Activated naive CD4-positive, alpha-beta T cell treated with anti-CD3 and anti-CD28 coated beads, Interleukin-2, amount 50 U/mL, for 24 hours (primary cell): ENCODE data around the gene SRRM4.

Source experiments
- H3K27ac Mint-ChIP-seq: one replicate; pipeline ENCODE4 v1.8.0; 2021; ENCODE audit warnings: mild to moderate bottlenecking, mixed read lengths
- H3K27me3 Mint-ChIP-seq: one replicate; pipeline ENCODE4 v1.8.0; 2021; ENCODE audit warnings: mixed read lengths
- H3K36me3 Mint-ChIP-seq: one replicate; pipeline ENCODE4 v1.8.0; 2021; ENCODE audit warnings: mixed read lengths
- H3K4me1 Mint-ChIP-seq: one replicate; pipeline ENCODE4 v1.8.0; 2021; ENCODE audit warnings: mixed read lengths
- H3K4me3 Mint-ChIP-seq: one replicate; pipeline ENCODE4 v1.8.0; 2021; ENCODE audit warnings: mild to moderate bottlenecking, mixed read lengths
- H3K9me3 Mint-ChIP-seq: one replicate; pipeline ENCODE4 v1.8.0; 2021; ENCODE audit warnings: mixed read lengths

SRRM4 gene

DNA sequence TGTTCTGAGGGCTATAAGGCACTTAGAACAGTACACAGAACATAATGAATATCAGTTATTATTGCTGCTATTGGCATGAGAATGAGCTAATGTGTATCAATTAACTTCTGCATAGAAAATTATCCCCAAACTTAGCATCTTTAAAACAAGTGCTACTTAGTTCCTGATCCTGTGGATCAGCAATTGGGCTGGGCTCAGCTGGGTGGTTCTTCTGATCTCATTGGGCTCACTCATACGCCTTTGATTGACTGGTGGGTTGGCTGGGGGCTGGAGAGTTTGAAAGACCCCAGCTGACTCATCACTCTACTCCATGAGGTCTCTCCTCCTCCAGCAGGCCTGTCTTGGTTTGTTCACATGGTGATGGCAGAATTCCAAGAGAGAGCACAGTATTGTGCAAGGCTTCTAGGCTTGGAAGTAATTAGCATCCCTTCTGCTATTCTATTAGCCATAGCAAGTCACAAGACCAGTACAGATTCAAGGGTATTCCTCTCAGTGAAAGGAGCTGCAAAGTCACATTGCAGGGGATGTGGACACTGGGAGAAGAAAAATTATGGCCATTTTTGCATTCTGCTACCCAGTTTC, 170.2 kb downstream of the SRRM4 start:
- peaks cover 12% of the 10 kb centered on the region for H3K27me3 Mint-ChIP-seq

DNA sequence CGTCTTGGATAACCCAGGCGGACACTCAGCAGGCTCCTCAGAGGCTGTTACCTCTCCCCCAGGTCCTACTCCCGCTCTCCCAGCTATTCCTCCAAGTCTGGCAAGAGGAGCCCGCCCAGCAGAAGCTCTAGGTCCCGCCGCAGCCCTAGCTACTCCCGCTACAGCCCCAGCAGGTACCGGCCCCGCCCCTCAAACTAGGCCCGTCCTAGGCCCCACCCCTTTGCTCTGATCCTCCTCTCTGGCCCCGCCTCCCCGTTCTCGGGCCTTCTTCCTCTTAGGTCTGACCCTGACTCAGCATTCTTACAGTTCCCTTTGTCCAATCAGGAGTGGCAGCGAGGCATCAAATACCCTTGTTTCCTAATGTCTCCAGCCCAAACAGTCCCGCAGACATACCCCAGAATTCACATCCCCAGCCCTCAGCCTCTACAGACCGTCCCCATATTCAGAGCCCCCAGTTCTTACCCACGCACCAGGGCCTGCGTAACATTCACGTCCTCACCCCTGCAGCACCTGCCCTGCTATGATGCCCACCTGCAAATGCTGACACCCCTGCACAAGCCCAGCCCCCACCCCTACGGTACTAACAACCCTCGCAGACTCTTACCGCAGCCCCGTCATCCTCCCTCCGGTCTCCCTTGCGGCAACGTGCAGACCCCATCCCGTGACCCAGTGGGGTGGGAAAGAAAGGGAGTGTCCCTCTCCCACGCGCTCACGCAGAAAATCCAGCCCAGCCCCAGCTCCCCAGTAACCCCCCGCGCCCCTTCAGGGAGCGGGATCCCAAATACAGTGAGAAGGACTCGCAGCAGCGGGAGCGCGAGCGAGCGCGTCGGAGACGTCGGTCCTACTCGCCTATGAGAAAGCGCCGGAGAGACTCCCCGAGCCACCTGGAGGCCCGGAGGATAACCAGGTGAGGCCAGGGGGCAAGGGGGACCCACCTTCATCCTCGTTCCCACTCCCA, 172.4 kb downstream of the SRRM4 start:
- Mint-ChIP-seq H3K4me3 (no peak overlapping the region), H3K4me1 (no peaks in the 10 kb centered on the region), H3K27me3 (peaks cover 14% of the 10 kb centered on the region), H3K27ac (no peak overlapping the region), H3K9me3 (peaks cover 3% of the 10 kb centered on the region), H3K36me3 (peaks cover 4% of the 10 kb centered on the region)

More for the DNA sequence above, 170.2 kb downstream of the SRRM4 start:
- no peaks in the 10 kb centered on the region for H3K4me1 Mint-ChIP-seq
- peaks cover 3% of the 10 kb centered on the region for H3K9me3 Mint-ChIP-seq
- H3K36me3 Mint-ChIP-seq, result peaks cover 4% of the 10 kb centered on the region
- H3K27ac Mint-ChIP-seq, result no peak overlapping the region
- H3K4me3 Mint-ChIP-seq, result no peak overlapping the region

- peaks cover 4% of the 10 kb centered on the region for H3K36me3 Mint-ChIP-seq
- peaks cover 14% of the 10 kb centered on the region for H3K27me3 Mint-ChIP-seq
- H3K27ac Mint-ChIP-seq, result no peak overlapping the region
- H3K4me1 Mint-ChIP-seq, result no peaks in the 10 kb centered on the region
- no peak overlapping the region for H3K4me3 Mint-ChIP-seq
- peaks cover 3% of the 10 kb centered on the region for H3K9me3 Mint-ChIP-seq
Measured at GRCh38 chr12:119154435-119154818, 173.1 kb downstream of the SRRM4 start.

DNA sequence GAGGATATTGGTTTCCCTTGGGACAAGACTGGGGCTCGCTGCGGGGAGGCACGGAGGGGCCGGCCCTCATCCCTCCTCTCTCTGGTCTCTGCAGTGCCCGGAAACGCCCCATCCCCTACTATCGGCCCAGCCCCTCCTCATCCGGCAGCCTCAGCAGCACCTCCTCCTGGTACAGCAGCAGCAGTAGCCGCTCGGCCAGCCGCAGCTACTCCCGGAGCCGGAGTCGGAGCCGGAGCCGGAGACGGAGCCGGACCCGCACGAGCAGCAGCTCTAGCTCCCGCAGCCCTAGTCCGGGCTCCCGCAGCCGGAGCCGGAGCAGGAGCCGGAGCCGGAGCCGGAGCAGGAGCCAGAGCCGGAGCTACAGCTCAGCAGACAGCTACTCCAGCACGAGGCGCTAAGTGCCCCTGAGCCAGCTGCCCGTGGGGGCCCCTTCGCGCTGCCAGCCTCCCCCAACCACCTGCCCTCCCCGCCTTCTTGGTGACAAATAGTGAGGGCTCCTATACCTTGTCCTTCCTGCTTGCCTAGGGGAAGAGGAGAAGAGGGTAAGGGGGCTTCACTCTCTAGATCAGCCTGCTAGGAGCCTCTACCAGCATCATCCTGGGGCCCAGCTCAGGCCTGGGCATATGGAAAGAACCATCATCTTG, 175.2 kb downstream of the SRRM4 start:
- no peak overlapping the region for H3K27ac Mint-ChIP-seq
- peaks cover 4% of the 10 kb centered on the region for H3K36me3 Mint-ChIP-seq
- H3K4me1 Mint-ChIP-seq, result no peaks in the 10 kb centered on the region
- H3K9me3 Mint-ChIP-seq, result peaks cover 3% of the 10 kb centered on the region
- no peak overlapping the region for H3K4me3 Mint-ChIP-seq
- peaks cover 14% of the 10 kb centered on the region for H3K27me3 Mint-ChIP-seq

DNA sequence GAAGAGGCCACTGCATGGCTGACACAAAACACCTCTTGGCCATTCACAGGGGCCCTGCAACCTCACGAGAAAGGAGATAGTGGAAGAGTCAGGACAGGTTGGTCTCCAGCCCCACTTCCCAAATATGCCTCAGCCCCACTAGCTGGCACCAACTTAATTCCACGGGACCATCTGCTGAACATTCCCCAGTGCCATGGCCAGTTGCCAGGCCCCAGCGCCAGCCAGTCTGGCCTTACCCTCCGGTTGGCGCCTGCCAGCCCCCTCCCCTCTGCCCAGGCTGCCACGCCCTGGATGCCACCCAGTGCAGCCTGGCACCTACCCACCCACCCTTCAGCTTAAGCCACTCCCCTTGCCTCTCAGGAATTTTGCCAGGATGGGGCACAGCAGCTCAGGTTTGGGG, 176.2 kb downstream of the SRRM4 start:
- H3K27me3 Mint-ChIP-seq, result peaks cover 6% of the 10 kb centered on the region
- H3K27ac Mint-ChIP-seq, result no peak overlapping the region
- no peak overlapping the region for H3K4me3 Mint-ChIP-seq
- peaks cover 2% of the 10 kb centered on the region for H3K36me3 Mint-ChIP-seq
- peaks cover 3% of the 10 kb centered on the region for H3K9me3 Mint-ChIP-seq
- no peaks in the 10 kb centered on the region for H3K4me1 Mint-ChIP-seq

GRCh38 chr12:119157978-119158377, 176.6 kb downstream of the SRRM4 start:
- no peaks in the 10 kb centered on the region for H3K4me1 Mint-ChIP-seq
- no peak overlapping the region for H3K27ac Mint-ChIP-seq
- H3K27me3 Mint-ChIP-seq, result peaks cover 4% of the 10 kb centered on the region
- peaks cover 2% of the 10 kb centered on the region for H3K36me3 Mint-ChIP-seq
- H3K9me3 Mint-ChIP-seq, result peaks cover 3% of the 10 kb centered on the region
- no peak overlapping the region for H3K4me3 Mint-ChIP-seq

DNA sequence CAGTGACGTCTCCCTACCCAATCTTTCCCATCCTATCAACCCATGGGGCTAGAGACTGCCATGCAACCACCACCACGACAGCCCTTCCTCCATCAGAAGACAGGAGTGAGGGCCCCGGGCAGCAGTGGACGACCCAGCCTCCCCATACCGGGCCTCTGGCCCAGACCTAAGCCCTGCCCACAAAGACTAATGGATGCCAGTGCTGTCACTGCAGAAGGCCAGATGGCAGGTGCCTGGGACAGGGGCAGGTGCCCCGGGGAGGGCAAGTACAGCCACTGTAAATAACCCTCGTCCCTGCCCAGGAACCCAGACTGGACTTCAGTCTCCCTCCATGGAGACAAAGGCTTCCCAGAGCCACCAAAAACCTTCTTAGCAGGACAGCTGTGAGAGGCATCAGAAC, 177.1 kb downstream of the SRRM4 start:
- Mint-ChIP-seq H3K27me3 (peaks cover 4% of the 10 kb centered on the region), H3K4me3 (no peak overlapping the region), H3K4me1 (no peaks in the 10 kb centered on the region), H3K36me3 (peaks cover 2% of the 10 kb centered on the region), H3K9me3 (peaks cover 3% of the 10 kb centered on the region), H3K27ac (no peak overlapping the region)

- H3K9me3 Mint-ChIP-seq, result peaks cover 3% of the 10 kb centered on the region
- peaks cover 2% of the 10 kb centered on the region for H3K27me3 Mint-ChIP-seq
- no peak overlapping the region for H3K27ac Mint-ChIP-seq
- no peak overlapping the region for H3K4me3 Mint-ChIP-seq
- no peaks in the 10 kb centered on the region for H3K4me1 Mint-ChIP-seq
- H3K36me3 Mint-ChIP-seq, result no peaks in the 10 kb centered on the region
Measured at GRCh38 chr12:119159844-119160243, 178.5 kb downstream of the SRRM4 start.

DNA sequence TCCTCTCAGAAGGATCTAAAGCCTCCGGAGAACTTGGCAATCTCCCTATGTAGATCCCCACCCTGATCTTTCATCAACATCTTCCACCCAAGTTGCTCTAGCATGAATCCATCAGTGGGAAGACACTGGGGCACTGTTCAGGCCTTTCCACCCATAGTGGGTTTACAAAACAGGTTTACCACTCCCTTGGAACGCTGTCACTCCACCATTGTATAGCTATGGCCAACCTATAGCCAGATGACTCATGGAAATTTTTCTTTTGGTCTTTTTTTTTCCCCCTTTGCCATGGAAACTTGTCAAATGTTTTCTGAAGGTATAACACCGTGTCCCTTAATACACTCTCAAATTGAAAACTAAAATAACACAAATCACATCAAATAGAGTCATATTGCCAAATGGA, 186.6 kb downstream of the SRRM4 start:
- no peaks in the 10 kb centered on the region for H3K36me3 Mint-ChIP-seq
- H3K4me1 Mint-ChIP-seq, result no peaks in the 10 kb centered on the region
- H3K4me3 Mint-ChIP-seq, result no peak overlapping the region
- no peak overlapping the region for H3K27ac Mint-ChIP-seq
- no peaks in the 10 kb centered on the region for H3K9me3 Mint-ChIP-seq
- H3K27me3 Mint-ChIP-seq, result no peaks in the 10 kb centered on the region

DNA sequence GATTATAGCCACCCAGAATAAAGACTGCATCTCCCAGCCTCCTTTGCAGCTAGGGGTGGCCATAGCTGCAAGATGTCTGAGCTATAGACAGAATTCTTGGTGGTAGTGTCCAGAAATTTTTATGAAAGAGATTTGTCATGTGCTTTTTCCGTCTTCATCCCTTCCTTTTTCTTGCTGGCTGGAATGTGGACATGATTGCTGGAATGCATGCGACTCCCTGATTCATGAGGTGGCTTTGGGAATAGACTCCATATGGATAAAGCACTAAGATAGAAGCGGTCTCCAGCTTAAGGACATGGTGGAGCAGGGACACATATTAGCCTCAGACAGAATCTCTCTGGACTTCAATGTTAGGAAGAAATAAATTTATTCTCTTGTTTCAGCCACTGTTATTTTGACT, 187.4 kb downstream of the SRRM4 start:
- H3K4me1 Mint-ChIP-seq, result no peaks in the 10 kb centered on the region
- H3K27ac Mint-ChIP-seq, result no peak overlapping the region
- H3K9me3 Mint-ChIP-seq, result no peaks in the 10 kb centered on the region
- no peak overlapping the region for H3K4me3 Mint-ChIP-seq
- no peaks in the 10 kb centered on the region for H3K36me3 Mint-ChIP-seq
- H3K27me3 Mint-ChIP-seq, result no peaks in the 10 kb centered on the region

DNA sequence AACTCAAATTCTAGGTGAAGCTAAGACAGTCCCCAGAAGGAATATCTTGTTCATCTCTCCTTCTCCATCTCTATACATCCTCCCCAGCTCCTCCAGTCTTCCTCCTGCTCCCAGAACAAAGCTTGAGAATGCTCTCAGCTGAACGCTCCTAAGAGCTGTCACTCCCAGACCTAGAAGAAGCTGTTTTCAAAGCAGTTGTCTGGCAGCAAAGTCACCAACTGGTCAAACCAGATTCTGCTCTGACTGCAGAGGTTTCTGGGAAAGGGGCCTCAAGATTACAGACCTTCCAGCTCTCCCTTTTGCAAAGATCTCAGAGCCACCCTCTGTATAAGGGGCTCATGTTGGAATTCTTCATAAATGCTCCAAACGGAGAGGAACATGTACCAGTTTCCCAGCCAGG, 187.8 kb downstream of the SRRM4 start:
- H3K4me1 Mint-ChIP-seq, result no peaks in the 10 kb centered on the region
- no peak overlapping the region for H3K27ac Mint-ChIP-seq
- no peaks in the 10 kb centered on the region for H3K36me3 Mint-ChIP-seq
- peaks cover 3% of the 10 kb centered on the region for H3K27me3 Mint-ChIP-seq
- no peak overlapping the region for H3K4me3 Mint-ChIP-seq
- no peaks in the 10 kb centered on the region for H3K9me3 Mint-ChIP-seq

DNA sequence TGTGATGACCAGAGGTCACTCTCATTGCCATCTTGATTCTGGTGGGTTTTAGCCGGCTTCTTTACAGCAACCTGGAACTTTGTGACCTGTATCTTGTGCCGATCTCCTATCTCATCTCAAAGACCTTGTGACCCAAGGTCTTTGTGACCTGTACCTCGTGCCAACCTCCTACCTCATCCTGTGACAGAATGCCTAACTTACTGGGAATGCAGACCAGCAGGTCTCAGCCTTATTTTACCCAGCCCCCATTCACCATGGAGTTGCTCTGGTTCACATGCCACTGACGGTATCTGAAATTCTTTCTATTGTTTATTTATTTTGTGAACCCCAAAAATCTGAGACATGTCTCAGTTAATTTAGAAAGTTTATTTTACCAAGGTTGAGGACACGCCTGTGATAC, 189.9 kb downstream of the SRRM4 start:
- no peaks in the 10 kb centered on the region for H3K4me1 Mint-ChIP-seq
- H3K27ac Mint-ChIP-seq, result no peak overlapping the region
- H3K27me3 Mint-ChIP-seq, result peaks cover 6% of the 10 kb centered on the region
- no peaks in the 10 kb centered on the region for H3K9me3 Mint-ChIP-seq
- H3K4me3 Mint-ChIP-seq, result no peak overlapping the region
- no peaks in the 10 kb centered on the region for H3K36me3 Mint-ChIP-seq

DNA sequence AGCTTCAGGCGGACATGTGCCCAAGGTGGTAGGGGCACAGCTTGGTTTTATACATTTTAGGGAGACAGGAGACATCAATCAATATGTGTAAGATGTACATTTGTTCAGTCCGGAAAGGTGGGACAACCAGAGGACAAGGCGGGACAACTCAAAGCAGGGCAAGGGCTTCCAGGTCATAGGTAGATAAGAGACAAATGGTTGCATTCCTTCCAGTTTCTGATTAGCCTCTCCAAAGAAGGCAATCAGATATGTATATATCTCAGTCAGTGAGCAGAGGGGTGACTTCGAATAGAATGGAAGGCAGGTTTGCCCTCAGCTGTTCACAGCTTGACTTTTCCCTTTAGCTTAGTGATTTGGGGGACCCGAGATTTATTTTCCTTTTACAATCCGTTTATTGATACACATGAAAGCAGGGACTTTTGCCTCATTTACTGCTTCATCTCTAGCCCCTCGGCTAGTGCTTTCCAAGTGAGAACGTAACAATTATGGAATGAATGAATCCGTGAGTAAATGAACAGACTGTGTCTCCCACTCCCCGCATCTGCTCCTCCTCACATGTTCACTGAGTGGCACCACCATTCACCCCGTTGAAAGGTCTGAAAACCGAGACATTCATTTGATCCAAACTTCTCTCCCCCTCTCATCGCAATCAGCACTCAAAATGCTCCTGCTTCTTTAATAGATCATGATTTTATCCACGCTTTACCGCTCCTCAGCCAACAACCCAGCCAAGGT, 190.5 kb downstream of the SRRM4 start:
- H3K4me3 Mint-ChIP-seq, result no peak overlapping the region
- H3K4me1 Mint-ChIP-seq, result no peaks in the 10 kb centered on the region
- H3K27ac Mint-ChIP-seq, result no peak overlapping the region
- no peaks in the 10 kb centered on the region for H3K9me3 Mint-ChIP-seq
- H3K27me3 Mint-ChIP-seq, result peaks cover 6% of the 10 kb centered on the region
- H3K36me3 Mint-ChIP-seq, result no peaks in the 10 kb centered on the region

- Mint-ChIP-seq H3K4me1 (no peaks in the 10 kb centered on the region), H3K4me3 (no peak overlapping the region), H3K36me3 (no peaks in the 10 kb centered on the region), H3K27ac (no peak overlapping the region), H3K27me3 (peaks cover 14% of the 10 kb centered on the region), H3K9me3 (no peaks in the 10 kb centered on the region)
Measured at GRCh38 chr12:119175081-119175480, 193.7 kb downstream of the SRRM4 start.

DNA sequence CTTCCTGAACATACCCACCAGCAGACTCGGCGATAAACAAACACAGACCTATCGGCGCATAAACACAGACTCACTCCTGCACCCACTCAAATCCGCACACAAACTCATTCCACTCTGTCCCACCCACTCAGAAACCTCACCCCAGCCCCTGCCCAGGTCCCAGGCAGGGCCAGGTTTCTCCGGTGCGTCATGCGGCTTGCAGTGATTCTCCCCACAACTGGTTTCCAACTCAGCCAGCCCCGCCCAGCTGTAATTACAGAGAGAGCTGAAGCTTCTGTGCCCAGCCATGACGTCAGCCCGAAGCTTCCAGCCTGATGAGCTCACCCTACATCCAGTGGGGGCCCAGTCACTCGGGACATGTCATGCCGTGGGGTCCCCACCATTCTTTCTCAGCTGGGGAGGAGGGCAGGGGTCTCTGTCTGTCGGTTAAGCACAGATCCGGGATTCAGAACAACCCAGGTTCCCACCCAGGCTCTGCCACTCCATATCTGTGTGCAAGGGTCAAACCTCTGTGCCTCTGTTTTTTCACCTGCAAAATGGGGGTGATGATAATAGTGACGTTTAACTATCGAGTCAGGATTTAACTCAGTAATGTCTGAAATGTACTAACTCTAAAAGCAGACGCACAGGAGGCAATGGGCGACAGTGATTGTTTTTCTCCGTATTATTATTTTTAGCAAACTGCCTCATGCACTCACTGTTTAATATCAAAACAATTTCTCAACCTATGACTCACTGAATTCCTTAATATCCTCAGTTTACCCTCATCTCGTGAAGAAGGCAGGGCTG, 195.1 kb downstream of the SRRM4 start:
- no peaks in the 10 kb centered on the region for H3K36me3 Mint-ChIP-seq
- H3K4me1 Mint-ChIP-seq, result no peaks in the 10 kb centered on the region
- no peak overlapping the region for H3K27ac Mint-ChIP-seq
- H3K9me3 Mint-ChIP-seq, result no peaks in the 10 kb centered on the region
- peaks cover 14% of the 10 kb centered on the region for H3K27me3 Mint-ChIP-seq
- H3K4me3 Mint-ChIP-seq, result no peak overlapping the region
